Endothelial cell of umbilical vein (primary cell): Measurements from ENCODE around the gene CCDC196. TPM values are rescaled to one million over a fixed set of nuclear protein-coding genes. Genes with fewer than 3 reads are reported as not detected.

ENCODE experiments used
- BruUV-seq: library from RNA; stranded (reverse); fragments of 400-500 nt; replicated peaks from 2 replicates; lab custom pipeline; 2021; lab: Mats Ljungman, UMichigan
- CTCF ChIA-PET: fragments of 300-600, 350-600 bp; sonication (Branson Sonifier 250); formaldehyde crosslinking; loops from one replicate; lab custom pipeline; 2021; ENCODE audit warnings: antibody characterized with exemption, inconsistent platforms; lab: Charles Lee
- POLR2A ChIA-PET: fragments of 300-600, 350-600 bp; sonication (Branson Sonifier 250); formaldehyde crosslinking; loops from one replicate; lab custom pipeline; 2021; ENCODE audit warnings: antibody characterized with exemption, inconsistent platforms; lab: Charles Lee
- DNase-seq: peaks from one replicate; pipeline ENCODE4 v3.0.0-alpha.2; 2011; ENCODE audit warnings: low read depth, low spot score
- FAIRE-seq: peaks from 2 replicates; lab custom pipeline; 2011; peaks lifted over from hg19 to GRCh38; lab: Jason Lieb, UNC
- H2AFZ ChIP-seq: 2 replicates; pipeline ENCODE4 v1.6.0; 2012; ENCODE audit warnings: low read depth, low read length, control low read depth, inconsistent platforms
- H3K27ac ChIP-seq: 2 replicates; pipeline ENCODE4 v1.5.1; 2011; ENCODE audit warnings: low read depth, mild to moderate bottlenecking, control low read depth, low read length, moderate library complexity; ENCODE audit not compliant: insufficient read depth
- H3K27me3 ChIP-seq, 2 experiments: 2 replicates each; pipeline versions ENCODE4 v1.6.0 to v1.6.1; 2011; ENCODE audit warnings: low read length in 2 of 2, mixed read lengths in 1 of 2; ENCODE audit not compliant: control insufficient read depth in 2 of 2, insufficient read depth in 2 of 2
- H3K36me3 ChIP-seq, 2 experiments: 2 replicates in 1 of 2; 3 replicates in 1 of 2; pipeline ENCODE4 v1.5.1; 2011; ENCODE audit warnings: low read length in 2 of 2, mild to moderate bottlenecking in 1 of 2, moderate library complexity in 1 of 2; ENCODE audit not compliant: control insufficient read depth in 2 of 2, insufficient read depth in 2 of 2; ENCODE audit errors: extremely low read depth in 1 of 2
- H3K4me1 ChIP-seq: 3 replicates; pipeline ENCODE4 v1.5.1; 2011; ENCODE audit warnings: mild to moderate bottlenecking, low read length; ENCODE audit not compliant: control insufficient read depth, insufficient read depth; ENCODE audit errors: extremely low read depth
- H3K4me2 ChIP-seq: 2 replicates; pipeline ENCODE4 v1.6.1; 2011; ENCODE audit warnings: low read length, control low read depth, mixed read lengths; ENCODE audit not compliant: insufficient read depth
- H3K4me3 ChIP-seq, 3 experiments: fragments of 200-600 bp in 1 of 3; sonication (generic), shearing (Covaris generic) in 1 of 3; replicated peaks in 1 of 3; 2 replicates each; pipeline ENCODE4 v1.5.1; 2011 to 2016; ENCODE audit warnings: control low read depth in 3 of 3, low read length in 3 of 3, mild to moderate bottlenecking in 2 of 3, inconsistent platforms in 1 of 3, low read depth in 1 of 3, moderate library complexity in 1 of 3; ENCODE audit not compliant: insufficient read depth in 1 of 3
- H3K79me2 ChIP-seq: 2 replicates; pipeline ENCODE4 v1.6.0; 2012; ENCODE audit warnings: low read length, inconsistent platforms; ENCODE audit not compliant: control insufficient read depth, insufficient read depth
- H3K9ac ChIP-seq: replicated peaks from 2 replicates; pipeline ENCODE3; 2011; ENCODE audit warnings: low read length, control low read depth; ENCODE audit not compliant: insufficient read depth; ENCODE audit errors: extremely low read depth
- H3K9me1 ChIP-seq: replicated peaks from 3 replicates; pipeline ENCODE4 v1.6.0; 2011; ENCODE audit warnings: mild to moderate bottlenecking, low read length; ENCODE audit not compliant: control insufficient read depth, insufficient read depth; ENCODE audit errors: extremely low read depth
- H3K9me3 ChIP-seq: replicated peaks from 2 replicates; pipeline ENCODE4 v1.5.1; 2012; ENCODE audit warnings: low read length, inconsistent platforms; ENCODE audit not compliant: control insufficient read depth, insufficient read depth
- H4K20me1 ChIP-seq: replicated peaks from 2 replicates; pipeline ENCODE3; 2011; ENCODE audit warnings: mild to moderate bottlenecking, low read length; ENCODE audit not compliant: control insufficient read depth, insufficient read depth; ENCODE audit errors: extremely low read depth
- CTCF ChIP-seq, 2 donors: IDR thresholded peaks; 1 replicate in 1 of 2; 2 replicates in 1 of 2; pipeline ENCODE4 v1.5.1; 2011; ENCODE audit warnings: low read length in 2 of 2, mild to moderate bottlenecking in 2 of 2, moderate library complexity in 2 of 2, control low read depth in 1 of 2, inconsistent platforms in 1 of 2, low read depth in 1 of 2; ENCODE audit not compliant: insufficient read depth in 1 of 2; ENCODE audit errors: extremely low read depth in 1 of 2
- EZH2 ChIP-seq: IDR thresholded peaks from 2 replicates; pipeline ENCODE4 v1.6.1; 2012; ENCODE audit warnings: borderline replicate concordance, low read depth, mild to moderate bottlenecking, moderate library complexity, low read length, inconsistent platforms; ENCODE audit not compliant: severe bottlenecking
- FOS ChIP-seq: IDR thresholded peaks from 2 replicates; pipeline ENCODE4 v1.6.1; 2011; ENCODE audit warnings: mild to moderate bottlenecking, low read length, moderate library complexity, borderline replicate concordance; ENCODE audit not compliant: insufficient read depth
- GATA2 ChIP-seq: IDR thresholded peaks from 2 replicates; pipeline ENCODE4 v1.7.0; 2011; ENCODE audit warnings: low read depth, mild to moderate bottlenecking, moderate library complexity, mixed read lengths, low read length; ENCODE audit not compliant: insufficient read length, insufficient read depth
- JUN ChIP-seq: IDR thresholded peaks from 2 replicates; pipeline ENCODE4 v1.6.1; 2011; ENCODE audit warnings: borderline replicate concordance, low read depth; ENCODE audit not compliant: insufficient read length, insufficient read depth
- MAX ChIP-seq: IDR thresholded peaks from 2 replicates; pipeline ENCODE4 v1.6.1; 2011; ENCODE audit not compliant: insufficient read depth, insufficient read length
- MYC ChIP-seq: IDR thresholded peaks from one replicate; pipeline ENCODE4 v1.6.1; 2011; ENCODE audit warnings: mild to moderate bottlenecking, low read depth, low read length
- POLR2A ChIP-seq: IDR thresholded peaks from 2 replicates; pipeline ENCODE4 v1.6.1; 2012; ENCODE audit warnings: low read depth, mild to moderate bottlenecking, control low read depth, low read length
- POLR2AphosphoS5 ChIP-seq: IDR thresholded peaks from 2 replicates; pipeline ENCODE4 v1.6.1; 2012; ENCODE audit warnings: low read depth, mild to moderate bottlenecking, control low read depth, low read length, moderate library complexity; ENCODE audit not compliant: insufficient read depth
- dilution Hi-C: fragments of 300-500 bp; cut with MboI; formaldehyde crosslinking; loops from one replicate; pipeline ENCODE4 v1.15.0; 2019; ENCODE audit warnings: low sequenced_read_pairs; ENCODE audit not compliant: extremely low pct_ligation_motif_present
- intact Hi-C: fragments of 100-400 bp; cut with micrococcal nuclease; formaldehyde crosslinking; loops from one replicate; pipeline ENCODE4 v1.10.0; 2022
- polyA plus RNA-seq, 4 experiments: library from polyadenylated mRNA; depleted of rRNA in 3 of 4; stranded (reverse) in 3 of 4; unstranded in 1 of 4; fragments of >200 nt; gene quantifications; 2 replicates each; pipeline versions ENCODE4 v1.2.1 to v1.2.3, GENCODE V29; 2011 to 2012; ENCODE audit warnings: missing spikeins in 1 of 4
- total RNA-seq: library from RNA; stranded (reverse); gene quantifications from 2 replicates; pipeline ENCODE4 v1.2.3, GENCODE V29; 2021

The CCDC196 gene
- total and polyA plus RNA-seq, 2 donors (not counting 3 experiments of a cell fraction or from before 2014, with no cell fraction given), result not detected

GRCh38 chr14:66477567-66477966 lies 8.6 kb upstream of the CCDC196 start:
- intact Hi-C loops, result no loop called here
- no peaks in the 10 kb centered on the region for H3K9me1 ChIP-seq
- BruUV-seq, result no TSS peak
- no peaks in the 10 kb centered on the region for H3K79me2 ChIP-seq
- CTCF ChIA-PET, result interaction anchor here (1.0 to 2.1 kb wide), 4 partner anchors 9 to 21 kb away, joined by 3 to 7 read pairs (median 4); partner anchors contain the start of gene CCDC196
- H3K4me2 ChIP-seq, result no peak overlapping the region
- no peak overlapping the region for H3K27ac ChIP-seq
- peak overlapping the region; percentile 26 for H2AFZ ChIP-seq
- no peaks in the 10 kb centered on the region for H3K27me3 ChIP-seq
- H3K4me1 ChIP-seq, result no peaks in the 10 kb centered on the region
- H4K20me1 ChIP-seq, result no peaks in the 10 kb centered on the region
- POLR2A ChIA-PET, result no interaction called here
- no peak for DNase-seq
- FAIRE-seq, result no peak
- TF ChIP-seq FOS (no peak), POLR2AphosphoS5 (no peak), POLR2A (no peak), GATA2 (no peak), EZH2 (no peak), CTCF (IDR thresholded peaks at IDR 0.05; ENCODE audit: extremely low read depth in 1 of 2, insufficient read depth in 1 of 2, low read depth in 1 of 2, low read length in 2 of 2) (no peak), MYC (no peak), MAX (no peak), JUN (no peak)
- H3K4me3 ChIP-seq, result no peak overlapping the region
- H3K9me3 ChIP-seq, result no peaks in the 10 kb centered on the region
- dilution Hi-C loops, result no loop called here
- no peaks in the 10 kb centered on the region for H3K36me3 ChIP-seq
- no peak overlapping the region for H3K9ac ChIP-seq
